KMS-11 (cell line): ENCODE measurements around the gene BIVM.

Source experiments
- H2AFZ ChIP-seq: fragments of 200-600 bp; sonication (generic); 2 replicates; pipeline ENCODE4 v1.6.1; 2016; ENCODE audit warnings: antibody characterized with exemption, mixed run types, low read depth
- H3K27ac ChIP-seq: fragments of 200-600 bp; sonication (generic); 2 replicates; pipeline ENCODE4 v1.6.1; 2016; ENCODE audit warnings: mild to moderate bottlenecking, mixed run types
- H3K27me3 ChIP-seq: fragments of 200-600 bp; sonication (generic); 2 replicates; pipeline ENCODE4 v1.6.1; 2017; ENCODE audit warnings: mild to moderate bottlenecking, low read depth, mixed run types, moderate library complexity; ENCODE audit not compliant: insufficient read depth
- H3K36me3 ChIP-seq: fragments of 200-600 bp; sonication (generic); 2 replicates; pipeline ENCODE4 v1.6.1; 2017; ENCODE audit warnings: mild to moderate bottlenecking, mixed run types; ENCODE audit not compliant: insufficient read depth
- H3K4me1 ChIP-seq: fragments of 200-600 bp; sonication (generic); 2 replicates; pipeline ENCODE4 v1.6.1; 2016; ENCODE audit warnings: mild to moderate bottlenecking, low read depth, mixed run types; ENCODE audit not compliant: poor library complexity, severe bottlenecking
- H3K4me2 ChIP-seq: fragments of 200-600 bp; sonication (generic); 2 replicates; pipeline ENCODE4 v1.7.0; 2016; ENCODE audit warnings: mild to moderate bottlenecking, mixed run types
- H3K4me3 ChIP-seq: fragments of 200-600 bp; sonication (generic); IDR thresholded peaks from 2 replicates; pipeline ENCODE4 v1.6.1; 2017; ENCODE audit warnings: low read depth, low read length, mixed read lengths; ENCODE audit not compliant: insufficient read depth
- H3K79me2 ChIP-seq: fragments of 200-600 bp; sonication (generic); 2 replicates; pipeline ENCODE4 v1.6.1; 2016; ENCODE audit warnings: low read depth, mixed run types; ENCODE audit not compliant: insufficient read depth
- H3K9ac ChIP-seq: fragments of 200-600 bp; sonication (generic); 2 replicates; pipeline ENCODE4 v1.6.1; 2016; ENCODE audit warnings: mild to moderate bottlenecking, mixed run types
- H4K20me1 ChIP-seq: fragments of 200-600 bp; sonication (generic); 2 replicates; pipeline ENCODE4 v1.6.1; 2016; ENCODE audit warnings: mild to moderate bottlenecking, mixed run types; ENCODE audit not compliant: insufficient read depth
- TF ChIP-seq, protein P1 (sequence below): fragments of 200-600 bp; sonication (generic); conservative IDR thresholded peaks from 2 replicates; pipeline ENCODE4 v1.6.1; 2017; ENCODE audit warnings: low read depth, mild to moderate bottlenecking, antibody characterized with exemption, low read length, moderate library complexity, mixed read lengths

BIVM gene

DNA sequence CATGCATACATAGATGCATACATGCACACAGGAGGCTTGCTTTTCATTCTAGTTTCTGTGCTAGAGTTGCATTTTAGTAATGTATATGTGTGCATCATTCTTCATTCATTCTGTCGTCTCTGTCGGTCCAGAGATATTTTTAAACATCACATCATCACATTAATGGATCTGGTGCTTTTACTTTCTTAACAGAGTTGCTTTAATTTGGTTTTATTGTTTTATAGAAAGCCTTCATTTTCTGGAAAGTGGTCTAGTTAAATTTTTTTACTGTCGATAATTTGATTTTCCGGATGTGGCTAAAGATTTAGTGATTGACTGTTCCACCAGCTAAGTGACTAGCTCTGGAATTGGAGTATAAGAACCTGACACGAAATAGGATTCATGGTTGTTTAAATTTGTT lies 16.9 kb downstream of the BIVM start:
- TF ChIP-seq, protein P1, sequence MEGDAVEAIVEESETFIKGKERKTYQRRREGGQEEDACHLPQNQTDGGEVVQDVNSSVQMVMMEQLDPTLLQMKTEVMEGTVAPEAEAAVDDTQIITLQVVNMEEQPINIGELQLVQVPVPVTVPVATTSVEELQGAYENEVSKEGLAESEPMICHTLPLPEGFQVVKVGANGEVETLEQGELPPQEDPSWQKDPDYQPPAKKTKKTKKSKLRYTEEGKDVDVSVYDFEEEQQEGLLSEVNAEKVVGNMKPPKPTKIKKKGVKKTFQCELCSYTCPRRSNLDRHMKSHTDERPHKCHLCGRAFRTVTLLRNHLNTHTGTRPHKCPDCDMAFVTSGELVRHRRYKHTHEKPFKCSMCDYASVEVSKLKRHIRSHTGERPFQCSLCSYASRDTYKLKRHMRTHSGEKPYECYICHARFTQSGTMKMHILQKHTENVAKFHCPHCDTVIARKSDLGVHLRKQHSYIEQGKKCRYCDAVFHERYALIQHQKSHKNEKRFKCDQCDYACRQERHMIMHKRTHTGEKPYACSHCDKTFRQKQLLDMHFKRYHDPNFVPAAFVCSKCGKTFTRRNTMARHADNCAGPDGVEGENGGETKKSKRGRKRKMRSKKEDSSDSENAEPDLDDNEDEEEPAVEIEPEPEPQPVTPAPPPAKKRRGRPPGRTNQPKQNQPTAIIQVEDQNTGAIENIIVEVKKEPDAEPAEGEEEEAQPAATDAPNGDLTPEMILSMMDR = no peak
- H3K4me1 ChIP-seq = no peaks in the 10 kb centered on the region
- H3K27me3 ChIP-seq = no peaks in the 10 kb centered on the region
- no peak overlapping the region for H3K4me2 ChIP-seq
- H3K79me2 ChIP-seq = no peaks in the 10 kb centered on the region
- no peak overlapping the region for H3K27ac ChIP-seq
- H2AFZ ChIP-seq = no peak overlapping the region
- H4K20me1 ChIP-seq = no peaks in the 10 kb centered on the region
- no peak overlapping the region for H3K4me3 ChIP-seq
- no peak overlapping the region for H3K9ac ChIP-seq
- H3K36me3 ChIP-seq = no peaks in the 10 kb centered on the region

DNA sequence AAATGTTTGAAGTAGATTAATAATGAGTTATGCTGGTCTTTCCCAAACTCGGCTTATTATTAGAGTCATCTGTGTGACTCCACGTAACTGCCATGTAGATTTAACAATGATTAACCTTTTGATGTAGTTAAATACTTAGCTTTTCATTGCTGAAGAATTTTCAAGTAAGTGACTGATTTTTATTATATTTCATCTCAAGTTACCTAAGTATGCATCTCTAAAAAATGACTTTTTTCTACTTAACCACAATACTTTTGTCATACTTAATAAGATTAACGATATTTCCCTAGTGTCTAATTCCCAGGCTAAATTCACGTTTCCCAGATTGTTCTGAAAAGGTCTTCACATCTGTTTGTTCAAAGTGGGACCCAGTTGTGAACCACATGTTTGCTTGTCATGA lies 17.8 kb downstream of the BIVM start:
- H3K4me3 ChIP-seq = no peak overlapping the region
- H2AFZ ChIP-seq = no peak overlapping the region
- no peaks in the 10 kb centered on the region for H3K36me3 ChIP-seq
- no peaks in the 10 kb centered on the region for H4K20me1 ChIP-seq
- H3K27ac ChIP-seq = no peak overlapping the region
- H3K9ac ChIP-seq = no peak overlapping the region
- no peaks in the 10 kb centered on the region for H3K27me3 ChIP-seq
- TF ChIP-seq, protein P1 = no peak
- no peaks in the 10 kb centered on the region for H3K79me2 ChIP-seq
- no peaks in the 10 kb centered on the region for H3K4me1 ChIP-seq
- no peak overlapping the region for H3K4me2 ChIP-seq

GRCh38 chr13:102817241-102817640 lies 18.3 kb downstream of the BIVM start:
- H3K36me3 ChIP-seq = no peaks in the 10 kb centered on the region
- no peak overlapping the region for H3K27ac ChIP-seq
- H3K79me2 ChIP-seq = no peaks in the 10 kb centered on the region
- no peaks in the 10 kb centered on the region for H3K27me3 ChIP-seq
- no peaks in the 10 kb centered on the region for H4K20me1 ChIP-seq
- H3K4me2 ChIP-seq = no peak overlapping the region
- H3K4me1 ChIP-seq = no peaks in the 10 kb centered on the region
- TF ChIP-seq, protein P1 = no peak
- no peak overlapping the region for H3K9ac ChIP-seq
- H3K4me3 ChIP-seq = no peak overlapping the region
- no peak overlapping the region for H2AFZ ChIP-seq

DNA sequence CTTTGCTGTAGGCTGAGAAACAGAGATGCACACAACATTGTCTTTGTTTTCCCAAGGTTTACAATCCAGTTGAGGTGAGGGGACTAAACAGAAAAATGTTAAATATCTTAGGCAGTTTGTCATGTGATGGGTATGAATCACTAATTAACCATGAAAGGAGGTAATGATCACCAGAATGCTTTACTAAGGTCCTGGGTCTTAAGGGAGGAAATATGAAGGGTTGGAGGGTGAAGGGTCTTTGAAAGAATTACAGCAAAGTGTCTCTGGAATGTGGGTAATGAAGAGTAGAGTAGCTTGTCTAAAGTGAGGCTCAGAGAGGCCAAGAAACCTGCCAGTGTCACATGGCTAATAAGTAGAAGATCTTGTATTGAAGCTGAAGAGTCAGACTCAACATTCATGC lies 19.0 kb downstream of the BIVM start:
- no peak overlapping the region for H3K4me3 ChIP-seq
- TF ChIP-seq, protein P1 = no peak
- H3K27me3 ChIP-seq = no peaks in the 10 kb centered on the region
- no peaks in the 10 kb centered on the region for H3K79me2 ChIP-seq
- no peaks in the 10 kb centered on the region for H4K20me1 ChIP-seq
- H2AFZ ChIP-seq = no peak overlapping the region
- no peaks in the 10 kb centered on the region for H3K36me3 ChIP-seq
- no peaks in the 10 kb centered on the region for H3K4me1 ChIP-seq
- H3K27ac ChIP-seq = no peak overlapping the region
- no peak overlapping the region for H3K9ac ChIP-seq
- no peak overlapping the region for H3K4me2 ChIP-seq
